NCI-H1092 treated with DMSO at 0.1 percent for 48 hours (cell line): ENCODE measurements around the gene SEC61A1.

Source experiments
- DNase-seq: peaks from one replicate; lab custom pipeline; 2025; lab: John Stamatoyannopoulos, UW

Gene SEC61A1

DNA sequence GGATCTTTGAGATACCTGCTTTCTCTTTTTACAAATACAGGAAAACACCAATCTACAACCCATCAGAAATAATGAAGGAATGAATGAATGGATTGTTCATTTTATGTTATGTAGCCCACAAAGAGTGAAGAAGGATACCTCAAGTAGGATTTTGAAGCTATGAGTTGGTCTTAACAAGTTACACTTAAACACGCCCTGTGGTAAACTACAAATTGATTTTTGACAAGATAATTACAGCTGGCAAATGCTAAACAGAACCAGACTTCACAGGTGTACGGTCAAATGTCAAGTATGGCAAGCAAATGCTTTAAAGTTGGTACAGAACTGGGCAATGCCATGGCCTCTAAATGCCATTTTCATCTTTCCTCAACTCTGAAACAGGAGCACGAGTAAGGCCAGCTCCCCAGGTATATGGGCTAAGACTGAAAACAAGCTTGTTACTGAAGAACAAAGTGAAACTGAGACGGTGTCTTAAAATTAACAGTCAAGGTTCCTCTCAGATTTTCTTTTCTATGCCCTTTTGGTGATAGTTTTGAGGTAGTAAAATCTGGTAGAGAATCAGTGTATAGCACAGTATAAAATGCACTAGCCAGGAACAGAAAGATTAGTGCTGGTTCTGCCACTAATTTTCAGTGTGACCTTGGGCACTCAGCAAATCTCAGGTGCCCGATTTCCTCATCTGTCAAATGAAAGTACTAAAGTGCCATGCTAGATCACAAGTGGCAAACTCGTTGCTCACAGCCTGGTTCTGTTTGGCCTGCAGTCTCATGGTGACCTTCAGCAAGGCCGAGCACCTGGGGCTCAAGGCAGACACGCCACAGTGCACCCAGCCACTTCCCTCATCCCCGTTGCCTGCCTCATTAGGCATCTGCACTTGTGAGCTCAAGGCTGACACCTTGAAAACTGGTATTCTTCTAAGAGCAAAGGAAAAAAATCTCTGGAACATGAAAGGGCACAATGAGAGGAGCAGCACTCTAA lies 61.9 kb downstream of the SEC61A1 start:
- no peak for DNase-seq
